ELR (cell line): ENCODE data around the gene CD82.
A peak's percentile ranks its signal among the peaks of the same experiment; 100 is the strongest.

Source experiments
- DNase-seq: peaks from one replicate; pipeline ENCODE4 v3.0.0-alpha.2; 2015; ENCODE audit warnings: low read depth

Gene CD82

GRCh38 chr11:44565211-44565952 is at the start of gene CD82:
TSS of gene CD82 (plus strand) at chr11:44565663. CDS start at chr11:44594663, 29,000 bp downstream.
- DNase-seq, result peak; percentile 99

GRCh38 chr11:44516688-44517507 is 48.6 kb upstream of the CD82 start:
- no peak for DNase-seq

- DNase-seq, result no peak
Observed at GRCh38 chr11:44517541-44517940, 47.9 kb upstream of the CD82 start.

GRCh38 chr11:44518968-44519550 is 46.4 kb upstream of the CD82 start:
- DNase-seq, result no peak

- DNase-seq, result no peak
Observed at GRCh38 chr11:44519989-44520737, 45.3 kb upstream of the CD82 start.

GRCh38 chr11:44521148-44521547 is 44.3 kb upstream of the CD82 start:
- no peak for DNase-seq

- DNase-seq, result no peak
Observed at GRCh38 chr11:44522294-44522693, 43.2 kb upstream of the CD82 start.

GRCh38 chr11:44524346-44524745 is 41.1 kb upstream of the CD82 start:
- no peak for DNase-seq

- no peak for DNase-seq
Observed at GRCh38 chr11:44524751-44525201, 40.7 kb upstream of the CD82 start.

- DNase-seq, result no peak
Observed at GRCh38 chr11:44525473-44526252, 39.8 kb upstream of the CD82 start.

GRCh38 chr11:44526438-44526837 is 39.0 kb upstream of the CD82 start:
- no peak for DNase-seq

- no peak for DNase-seq
Observed at GRCh38 chr11:44527476-44527875, 38.0 kb upstream of the CD82 start.

GRCh38 chr11:44528103-44528502 is 37.4 kb upstream of the CD82 start:
- peak; percentile 8 for DNase-seq

- DNase-seq, result no peak
Observed at GRCh38 chr11:44528581-44528980, 36.9 kb upstream of the CD82 start.

GRCh38 chr11:44529895-44530412 is 35.5 kb upstream of the CD82 start:
- no peak for DNase-seq

GRCh38 chr11:44530413-44531115 is 34.9 kb upstream of the CD82 start:
- DNase-seq, result no peak

- no peak for DNase-seq
Observed at GRCh38 chr11:44531116-44531504, 34.4 kb upstream of the CD82 start.

GRCh38 chr11:44531636-44532035 is 33.8 kb upstream of the CD82 start:
- no peak for DNase-seq

- no peak for DNase-seq
Observed at GRCh38 chr11:44532809-44533208, 32.7 kb upstream of the CD82 start.

GRCh38 chr11:44533921-44534711 is 31.3 kb upstream of the CD82 start:
- no peak for DNase-seq
